Uterus (tissue), 4 donors: ENCODE measurements around the gene TRIM59. TPM values are rescaled to one million over a fixed set of nuclear protein-coding genes. Genes with fewer than 3 reads are reported as not detected.

ENCODE experiments used
- DNase-seq, 2 donors: peaks; one replicate each; pipeline ENCODE4 v3.0.0-alpha.2; 2019 to 2020
- H3K27ac ChIP-seq, 2 donors: fragments of 200-600 bp; sonication (generic); 1 replicate in 1 of 2; 2 replicates in 1 of 2; pipeline ENCODE4 v1.5.1; 2016 to 2018
- H3K27me3 ChIP-seq, 2 donors: fragments of 200-600 bp; sonication (generic); one replicate each; pipeline ENCODE4 v1.5.1; 2018 to 2019; ENCODE audit warnings: control low read depth in 1 of 2
- H3K36me3 ChIP-seq, 2 donors: fragments of 200-600 bp; sonication (generic); one replicate each; pipeline ENCODE4 v1.5.1; 2019; ENCODE audit warnings: control low read depth in 1 of 2
- H3K4me1 ChIP-seq, 2 donors: fragments of 200-600 bp; sonication (generic); one replicate each; pipeline ENCODE4 v1.5.1; 2018 to 2019; ENCODE audit warnings: control low read depth in 1 of 2
- H3K4me3 ChIP-seq, 2 donors: fragments of 200-600 bp; sonication (generic); 1 replicate in 1 of 2; 2 replicates in 1 of 2; pipeline ENCODE4 v1.5.1; 2018 to 2019; ENCODE audit warnings: mild to moderate bottlenecking in 1 of 2
- H3K9me3 ChIP-seq, 2 donors: fragments of 200-600 bp; sonication (generic); one replicate each; pipeline ENCODE4 v1.5.1; 2019; ENCODE audit warnings: control low read depth in 1 of 2
- POLR2A ChIP-seq, 2 donors: fragments of 450-650 bp; IDR thresholded peaks; one replicate each; pipeline ENCODE4 v1.6.1; 2016; ENCODE audit warnings: antibody characterized with exemption in 2 of 2, mild to moderate bottlenecking in 1 of 2, moderate library complexity in 1 of 2
- intact Hi-C: fragments of 100-400 bp; cut with DNase I; formaldehyde crosslinking; loops from one replicate; pipeline ENCODE4 v1.15.1; 2023; ENCODE audit warnings: low total_unique reads
- total RNA-seq, 4 donors: library from RNA; depleted of rRNA in 3 of 4; stranded (reverse); fragments of >200 nt in 3 of 4; gene quantifications; one replicate each; pipeline versions ENCODE4 v1.1.0 to v1.2.4, GENCODE V29; 2014 to 2023
- TF ChIP-seq, protein P1 (sequence below), 4 experiments: fragments of 200-600 bp in 2 of 4; fragments of 450-650 bp in 2 of 4; sonication (generic) in 2 of 4; IDR thresholded peaks; one replicate each; pipeline ENCODE4 v1.5.1; 2016 to 2019; ENCODE audit warnings: antibody characterized with exemption in 4 of 4, mild to moderate bottlenecking in 2 of 4, moderate library complexity in 1 of 4
- donor health status: DM: yes; HTN: yes; CAD: no.

TRIM59 gene, protein sequence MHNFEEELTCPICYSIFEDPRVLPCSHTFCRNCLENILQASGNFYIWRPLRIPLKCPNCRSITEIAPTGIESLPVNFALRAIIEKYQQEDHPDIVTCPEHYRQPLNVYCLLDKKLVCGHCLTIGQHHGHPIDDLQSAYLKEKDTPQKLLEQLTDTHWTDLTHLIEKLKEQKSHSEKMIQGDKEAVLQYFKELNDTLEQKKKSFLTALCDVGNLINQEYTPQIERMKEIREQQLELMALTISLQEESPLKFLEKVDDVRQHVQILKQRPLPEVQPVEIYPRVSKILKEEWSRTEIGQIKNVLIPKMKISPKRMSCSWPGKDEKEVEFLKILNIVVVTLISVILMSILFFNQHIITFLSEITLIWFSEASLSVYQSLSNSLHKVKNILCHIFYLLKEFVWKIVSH
- total RNA-seq: 10 to 100 TPM in 1 of 4 donors, 1 to 10 TPM in 2, not detected in 1; 1.0 to 42.9 (median 5.1) TPM

DNA sequence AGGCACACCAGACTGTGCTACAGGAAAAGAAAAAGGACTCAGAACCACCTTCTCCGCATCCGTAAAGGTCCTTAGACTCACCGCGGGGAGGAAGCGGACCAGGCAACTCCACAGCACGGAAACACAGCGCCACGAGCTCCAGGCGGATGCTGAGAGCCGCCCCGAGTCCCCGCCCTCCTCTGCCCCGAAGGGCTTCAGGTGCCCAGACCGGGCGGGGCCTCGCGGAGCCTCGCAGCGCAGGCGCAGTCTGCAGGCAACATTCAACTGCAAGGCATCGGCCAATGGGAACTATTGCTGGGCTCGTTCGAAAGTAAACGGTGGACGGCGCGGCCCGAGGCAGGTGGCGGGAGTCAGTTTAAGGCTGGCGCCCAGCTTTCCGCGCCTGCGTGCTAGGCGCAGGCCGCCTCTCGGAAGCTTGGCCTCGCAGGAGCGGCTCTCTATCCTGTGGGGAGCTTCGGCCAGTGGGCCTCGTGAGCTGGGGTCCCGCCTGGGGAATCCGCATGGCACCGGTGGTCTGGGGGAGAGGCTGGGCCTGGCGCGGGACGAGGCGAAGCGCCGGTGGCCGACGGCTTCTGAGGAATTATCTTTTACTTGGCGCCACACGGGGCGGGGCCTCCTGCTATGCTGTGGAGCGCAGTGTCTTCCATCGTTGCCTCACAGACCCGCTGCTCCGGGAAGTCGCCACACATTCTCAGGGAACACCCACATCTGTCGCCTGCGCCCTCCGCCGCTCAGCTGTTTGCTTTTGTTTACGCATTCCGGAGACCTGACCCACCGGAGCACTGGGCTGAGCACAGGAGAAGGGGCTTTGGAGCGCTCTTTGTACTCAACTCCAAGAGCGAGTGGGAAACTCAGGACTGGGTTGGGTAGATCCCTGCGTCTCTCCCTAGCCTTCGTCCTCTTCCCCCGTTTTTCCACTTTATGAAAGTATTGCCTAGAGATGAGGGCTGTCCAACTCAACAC lies at the start of gene TRIM59:
TSS of gene TRIM59 (minus strand) at position 151 of the 963 bp plus-strand sequence. CDS start 10,603 bp downstream, outside the sequence.
- Histone ChIP-seq H3K27me3 (no peaks in the 10 kb centered on the region), H3K36me3 (no peaks in the 10 kb centered on the region), H3K4me3 (peak within 1 kb of the TSS; percentile 34 to 51), H3K27ac (peak within 1 kb of the TSS; percentile 51 to 64), H3K4me1 (no peaks in the 10 kb centered on the region), H3K9me3 (no peaks in the 10 kb centered on the region)
- TF ChIP-seq POLR2A (IDR thresholded peaks at IDR 0.05): peak in 1 of 2 donors; percentile 29
- TF ChIP-seq, protein P1, sequence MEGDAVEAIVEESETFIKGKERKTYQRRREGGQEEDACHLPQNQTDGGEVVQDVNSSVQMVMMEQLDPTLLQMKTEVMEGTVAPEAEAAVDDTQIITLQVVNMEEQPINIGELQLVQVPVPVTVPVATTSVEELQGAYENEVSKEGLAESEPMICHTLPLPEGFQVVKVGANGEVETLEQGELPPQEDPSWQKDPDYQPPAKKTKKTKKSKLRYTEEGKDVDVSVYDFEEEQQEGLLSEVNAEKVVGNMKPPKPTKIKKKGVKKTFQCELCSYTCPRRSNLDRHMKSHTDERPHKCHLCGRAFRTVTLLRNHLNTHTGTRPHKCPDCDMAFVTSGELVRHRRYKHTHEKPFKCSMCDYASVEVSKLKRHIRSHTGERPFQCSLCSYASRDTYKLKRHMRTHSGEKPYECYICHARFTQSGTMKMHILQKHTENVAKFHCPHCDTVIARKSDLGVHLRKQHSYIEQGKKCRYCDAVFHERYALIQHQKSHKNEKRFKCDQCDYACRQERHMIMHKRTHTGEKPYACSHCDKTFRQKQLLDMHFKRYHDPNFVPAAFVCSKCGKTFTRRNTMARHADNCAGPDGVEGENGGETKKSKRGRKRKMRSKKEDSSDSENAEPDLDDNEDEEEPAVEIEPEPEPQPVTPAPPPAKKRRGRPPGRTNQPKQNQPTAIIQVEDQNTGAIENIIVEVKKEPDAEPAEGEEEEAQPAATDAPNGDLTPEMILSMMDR (IDR thresholded peaks at IDR 0.05): no peak
- intact Hi-C loops: no loop called here
- peak; percentile 80 to 85 for DNase-seq

DNA sequence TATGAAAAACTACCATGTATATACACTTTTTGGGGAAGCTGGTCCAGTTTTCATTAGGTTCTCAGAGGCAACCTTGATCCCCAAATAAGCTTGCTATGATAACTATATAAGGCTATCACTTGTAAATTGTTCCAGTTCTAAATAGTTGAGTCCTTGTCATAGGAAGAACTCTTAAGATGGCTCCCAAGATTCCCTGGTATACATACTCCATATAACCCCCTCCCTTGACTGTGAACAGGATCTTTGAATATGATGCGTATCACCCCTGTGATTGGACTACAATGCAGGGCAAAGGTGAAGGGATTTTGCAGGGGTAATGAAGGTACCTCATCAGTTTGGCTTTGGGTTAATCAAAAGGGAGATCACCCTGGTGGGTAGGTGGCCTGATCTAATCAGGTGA lies 48.6 kb upstream of the TRIM59 start:
- no peak for DNase-seq
- Histone ChIP-seq H3K27me3 (no peaks in the 10 kb centered on the region), H3K4me1 (no peaks in the 10 kb centered on the region), H3K4me3 (no peak overlapping the region), H3K36me3 (no peaks in the 10 kb centered on the region), H3K9me3 (no peaks in the 10 kb centered on the region), H3K27ac (no peak overlapping the region)
- TF ChIP-seq POLR2A (IDR thresholded peaks at IDR 0.05): no peak
- TF ChIP-seq, protein P1 (IDR thresholded peaks at IDR 0.05): no peak
- intact Hi-C loops: no loop called here

DNA sequence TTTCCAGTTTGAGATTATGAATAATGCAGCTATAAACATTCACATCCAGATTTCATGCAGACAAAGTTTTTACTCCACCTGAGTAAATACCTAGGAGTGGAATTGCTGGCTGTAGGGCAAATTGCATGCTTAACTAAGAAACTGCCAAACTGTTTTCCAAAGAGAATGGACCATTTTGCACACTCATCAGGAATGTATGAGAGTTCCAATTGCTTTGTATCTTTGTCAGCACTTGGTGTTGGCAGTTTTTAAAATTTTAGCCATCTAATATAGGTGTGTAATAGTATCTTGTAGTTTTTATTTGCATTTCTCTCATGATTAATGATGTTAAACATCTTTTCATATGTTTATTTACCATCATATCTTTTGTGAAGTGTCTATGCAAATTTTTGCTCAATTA lies 40.6 kb upstream of the TRIM59 start:
- no peaks in the 10 kb centered on the region for H3K27me3 ChIP-seq
- H3K36me3 ChIP-seq: no peaks in the 10 kb centered on the region
- no peak overlapping the region for H3K4me3 ChIP-seq
- no peak for DNase-seq
- no peak overlapping the region for H3K27ac ChIP-seq
- TF ChIP-seq, protein P1 (IDR thresholded peaks at IDR 0.05): no peak
- no peak for TF ChIP-seq POLR2A (IDR thresholded peaks at IDR 0.05)
- H3K4me1 ChIP-seq: no peaks in the 10 kb centered on the region
- intact Hi-C loops: no loop called here
- H3K9me3 ChIP-seq: no peaks in the 10 kb centered on the region

DNA sequence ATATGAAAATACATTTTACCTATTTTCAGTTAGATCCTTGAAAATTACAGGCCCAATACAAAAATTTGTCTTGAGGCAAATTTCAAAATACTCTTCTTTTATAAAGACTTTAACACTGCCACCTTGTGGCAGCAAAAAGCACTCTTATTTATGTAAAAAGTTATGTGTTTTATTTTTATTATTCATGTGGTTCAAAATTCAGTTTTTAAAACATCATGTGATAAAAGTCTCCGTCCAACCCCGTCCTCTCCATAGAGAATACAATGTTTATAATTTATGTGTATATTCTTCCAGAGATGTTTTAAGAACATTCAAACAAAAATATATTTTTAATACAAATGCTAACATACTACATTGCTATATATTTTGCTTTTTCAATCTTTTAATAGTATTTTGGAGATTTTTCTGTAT lies 36.9 kb upstream of the TRIM59 start:
- no peak overlapping the region for H3K27ac ChIP-seq
- no peaks in the 10 kb centered on the region for H3K27me3 ChIP-seq
- H3K36me3 ChIP-seq: no peaks in the 10 kb centered on the region
- DNase-seq: no peak
- TF ChIP-seq, protein P1 (IDR thresholded peaks at IDR 0.05): peak in 2 of 4 experiments; percentile 47 to 57
- TF ChIP-seq POLR2A (IDR thresholded peaks at IDR 0.05): no peak
- no peaks in the 10 kb centered on the region for H3K9me3 ChIP-seq
- H3K4me3 ChIP-seq: no peak overlapping the region
- intact Hi-C loops: no loop called here
- no peaks in the 10 kb centered on the region for H3K4me1 ChIP-seq
